GM21717 (cell line): ENCODE measurements around the gene SPDYE2B.
"Not testable (repeated sequence)": the region's sequence is repeated elsewhere in the genome, so short reads cannot be mapped to it uniquely, and the experiment has no call there.

Source experiments
- ATAC-seq: cut with Tn5 transposase; IDR thresholded peaks from one replicate; pipeline ENCODE4 v1.9.1; 2021; ENCODE audit warnings: mild to moderate bottlenecking, moderate library complexity; ENCODE audit not compliant: unreplicated experiment

SPDYE2B gene

DNA sequence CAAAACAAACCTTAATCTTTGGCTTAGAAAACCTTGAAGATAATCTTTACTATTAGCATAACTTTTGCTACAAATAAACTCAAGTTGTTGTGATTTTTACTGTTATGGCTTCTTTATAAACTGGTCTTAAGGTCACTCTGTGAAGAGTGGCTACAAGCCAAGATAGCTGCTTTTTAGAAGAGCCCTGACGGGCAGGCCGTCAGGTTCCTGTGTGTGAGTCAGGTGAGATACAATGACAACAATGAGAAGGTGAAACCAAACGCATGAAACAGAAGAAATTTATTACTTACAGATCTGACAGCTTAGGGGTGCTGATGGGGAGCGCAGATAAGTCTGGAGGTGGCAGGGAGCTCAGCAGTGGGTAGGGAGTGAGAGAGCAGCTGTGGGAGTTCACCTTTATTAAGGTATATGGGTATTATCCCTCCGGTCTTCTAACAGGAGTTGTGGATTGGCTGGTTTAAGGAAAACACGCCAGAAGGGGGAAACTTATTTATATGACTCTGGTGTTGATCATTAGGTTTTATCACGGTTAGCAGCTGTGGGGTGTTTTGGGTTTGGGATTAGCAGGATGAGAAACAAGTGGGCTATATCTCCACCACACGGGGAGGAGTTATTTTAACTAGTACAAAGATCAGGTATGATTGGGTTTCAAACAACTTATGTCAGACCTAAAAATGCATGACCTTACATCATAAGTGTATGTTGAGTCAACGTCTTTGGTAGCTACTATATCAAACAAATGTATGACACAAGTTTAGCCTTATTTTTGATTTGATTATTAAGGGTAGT is 49.0 kb downstream of the SPDYE2B start:
- not testable (repeated sequence) for ATAC-seq
